Neuronal stem cell (in vitro differentiated cells): Measurements from ENCODE around the gene BCOR.

ENCODE experiments used
- DNase-seq: peaks from one replicate; pipeline ENCODE4 v3.0.0-alpha.2; 2013; ENCODE audit warnings: low spot score
- H2AFZ ChIP-seq: one replicate; pipeline ENCODE4 v1.6.1; 2013; ENCODE audit warnings: mild to moderate bottlenecking, low read length, inconsistent platforms
- H2AK5ac ChIP-seq: 2 replicates; pipeline ENCODE4 v1.6.1; 2013; ENCODE audit warnings: low read depth, mild to moderate bottlenecking, inconsistent platforms, low read length, moderate library complexity, mixed read lengths
- H2BK120ac ChIP-seq: 2 replicates; pipeline ENCODE4 v1.6.1; 2013; ENCODE audit warnings: low read depth, mild to moderate bottlenecking, inconsistent platforms, low read length, moderate library complexity, mixed read lengths
- H2BK12ac ChIP-seq: one replicate; pipeline ENCODE4 v1.6.1; 2013; ENCODE audit warnings: low read length, inconsistent platforms
- H2BK15ac ChIP-seq: 2 replicates; pipeline ENCODE4 v1.6.1; 2013; ENCODE audit warnings: mild to moderate bottlenecking, low read length, inconsistent platforms, mixed read lengths
- H2BK5ac ChIP-seq: one replicate; pipeline ENCODE4 v1.6.1; 2013; ENCODE audit warnings: inconsistent platforms, mild to moderate bottlenecking, low read length, moderate library complexity
- H3K14ac ChIP-seq: one replicate; pipeline ENCODE4 v1.6.1; 2013; ENCODE audit warnings: low read length, inconsistent platforms
- H3K18ac ChIP-seq: 2 replicates; pipeline ENCODE4 v1.6.1; 2013; ENCODE audit warnings: low read length, inconsistent platforms
- H3K23ac ChIP-seq: 2 replicates; pipeline ENCODE4 v1.6.1; 2013; ENCODE audit warnings: low read depth, mild to moderate bottlenecking, mixed read lengths, low read length, inconsistent platforms; ENCODE audit not compliant: poor library complexity
- H3K27ac ChIP-seq: replicated peaks from 3 replicates; pipeline ENCODE4 v1.5.1; 2013; ENCODE audit warnings: low read length, inconsistent platforms
- H3K27me3 ChIP-seq, 3 experiments: 2 replicates each; pipeline ENCODE4 v1.6.1; 2013; ENCODE audit warnings: low read length in 3 of 3, mild to moderate bottlenecking in 2 of 3, inconsistent platforms in 1 of 3, low read depth in 1 of 3, mixed read lengths in 1 of 3, moderate library complexity in 1 of 3; ENCODE audit not compliant: control insufficient read depth in 3 of 3, insufficient read depth in 3 of 3
- H3K36me3 ChIP-seq, 2 donors: replicated peaks in 1 of 2; 2 replicates each; pipeline ENCODE4 v1.6.1; 2013; ENCODE audit warnings: low read length in 2 of 2; ENCODE audit not compliant: control insufficient read depth in 2 of 2, insufficient read depth in 2 of 2
- H3K4ac ChIP-seq: 2 replicates; pipeline ENCODE4 v1.6.1; 2013; ENCODE audit warnings: inconsistent platforms, mild to moderate bottlenecking, low read length, moderate library complexity
- H3K4me1 ChIP-seq, 2 donors: 1 replicate in 1 of 2; 2 replicates in 1 of 2; pipeline ENCODE4 v1.6.1; 2013; ENCODE audit warnings: low read length in 2 of 2, low read depth in 1 of 2; ENCODE audit not compliant: control insufficient read depth in 2 of 2, insufficient read depth in 1 of 2
- H3K4me2 ChIP-seq: one replicate; pipeline ENCODE4 v1.6.1; 2013; ENCODE audit warnings: mild to moderate bottlenecking, low read length, inconsistent platforms; ENCODE audit not compliant: insufficient read depth, poor library complexity, severe bottlenecking
- H3K4me3 ChIP-seq, 2 donors: 2 replicates each; pipeline ENCODE4 v1.5.1; 2013; ENCODE audit warnings: low read length in 2 of 2, mild to moderate bottlenecking in 2 of 2, inconsistent platforms in 1 of 2, moderate library complexity in 1 of 2
- H3K79me1 ChIP-seq: one replicate; pipeline ENCODE4 v1.6.1; 2013; ENCODE audit warnings: low read depth, mild to moderate bottlenecking, inconsistent platforms, low read length, moderate library complexity
- H3K9ac ChIP-seq: one replicate; pipeline ENCODE4 v1.6.1; 2013; ENCODE audit warnings: mild to moderate bottlenecking, low read depth, low read length, inconsistent platforms; ENCODE audit not compliant: poor library complexity
- H3K9me3 ChIP-seq, 2 donors: replicated peaks in 1 of 2; 2 replicates each; pipeline versions ENCODE3 to v1.6.1; 2013; ENCODE audit warnings: low read length in 2 of 2, mild to moderate bottlenecking in 2 of 2, inconsistent platforms in 1 of 2, low read depth in 1 of 2, mixed read lengths in 1 of 2, moderate library complexity in 1 of 2; ENCODE audit not compliant: control insufficient read depth in 2 of 2, insufficient read depth in 1 of 2
- H4K8ac ChIP-seq: one replicate; pipeline ENCODE4 v1.6.1; 2013; ENCODE audit warnings: low read depth, mild to moderate bottlenecking, inconsistent platforms, low read length, moderate library complexity
- H4K91ac ChIP-seq: one replicate; pipeline ENCODE4 v1.6.1; 2013; ENCODE audit warnings: low read length, low read depth, mild to moderate bottlenecking, inconsistent platforms; ENCODE audit not compliant: poor library complexity
- WGBS, 2 donors: extraction: QIAGEN DNeasy Blood & Tissue Kit; methylation state at CpG; one replicate each; pipeline ENCODE4 v1.1.7; 2013; ENCODE audit warnings: missing lambda C conversion rate in 2 of 2, mixed read lengths in 1 of 2; ENCODE audit not compliant: insufficient read length in 2 of 2, insufficient replicate concordance in 1 of 2; ENCODE audit errors: extremely low coverage in 2 of 2; 5-methylcytosine and 5-hydroxymethylcytosine counted together

Gene BCOR

GRCh38 chrX:40084471-40085101 lies 13.2 kb downstream of the BCOR start:
- Histone ChIP-seq H2AFZ (no peak overlapping the region), H2AK5ac (no peak overlapping the region), H4K8ac (no peak overlapping the region), H3K9ac (no peak overlapping the region), H2BK120ac (no peak overlapping the region), H2BK12ac (no peak overlapping the region), H3K79me1 (peaks cover 4% of the 10 kb centered on the region), H2BK5ac (no peak overlapping the region), H4K91ac (no peak overlapping the region), H3K23ac (no peak overlapping the region), H3K36me3 (peaks cover 0 to 29% of the 10 kb centered on the region in 2 donors), H3K27ac (no peak overlapping the region), H3K9me3 (no peaks in the 10 kb centered on the region), H3K4me3 (no peak overlapping the region), H3K4me1 (peaks cover 29 to 30% of the 10 kb centered on the region in 2 donors), H3K27me3 (peaks cover 0 to 19% (median 0%) of the 10 kb centered on the region in 3 experiments), H3K14ac (no peak overlapping the region), H3K18ac (no peak overlapping the region), H2BK15ac (no peak overlapping the region), H3K4me2 (no peak overlapping the region), H3K4ac (no peak overlapping the region)
- no peak for DNase-seq
- no CpG with 5 or more reads among the region's 11 CpGs for WGBS, 2 donors

DNA sequence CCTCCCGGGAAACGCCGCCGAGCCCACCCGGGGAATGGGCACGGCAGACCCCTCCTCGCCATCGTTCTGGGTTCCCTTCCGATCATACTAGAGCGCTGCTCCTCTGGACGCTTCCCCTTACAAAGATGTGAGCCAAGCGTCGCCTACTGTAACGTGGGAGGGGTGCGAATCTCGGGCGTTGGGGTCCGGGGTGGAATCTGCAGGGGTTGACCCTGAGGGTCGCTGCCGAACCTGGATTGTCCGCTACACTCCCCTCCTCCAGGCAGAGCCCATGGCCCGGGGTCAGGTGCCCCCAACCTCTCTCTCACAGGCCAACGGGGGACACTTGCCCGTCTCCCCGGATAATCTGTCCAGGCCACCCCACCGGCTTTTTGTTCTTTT lies 13.8 kb downstream of the BCOR start:
- peak overlapping the region; percentile 69 for H3K4me2 ChIP-seq
- H2BK15ac ChIP-seq: no peak overlapping the region
- no peak overlapping the region for H2AK5ac ChIP-seq
- H3K14ac ChIP-seq: no peak overlapping the region
- no peak overlapping the region for H2BK120ac ChIP-seq
- DNase-seq: no peak
- no peak overlapping the region for H2BK12ac ChIP-seq
- H3K23ac ChIP-seq: no peak overlapping the region
- H2BK5ac ChIP-seq: no peak overlapping the region
- WGBS, 2 donors: no CpG with 5 or more reads among the region's 26 CpGs
- no peak overlapping the region for H4K8ac ChIP-seq
- H3K4me3 ChIP-seq: peak overlapping the region in 1 of 2 donors; percentile 69
- H3K27ac ChIP-seq: no peak overlapping the region
- H2AFZ ChIP-seq: no peak overlapping the region
- H3K79me1 ChIP-seq: peaks cover 4% of the 10 kb centered on the region
- H3K9me3 ChIP-seq: no peaks in the 10 kb centered on the region
- H3K9ac ChIP-seq: no peak overlapping the region
- H3K18ac ChIP-seq: peak overlapping the region; percentile 80
- H3K4ac ChIP-seq: no peak overlapping the region
- no peak overlapping the region for H4K91ac ChIP-seq
- peaks cover 0 to 14% (median 0%) of the 10 kb centered on the region in 3 experiments for H3K27me3 ChIP-seq
- peaks cover 34 to 35% of the 10 kb centered on the region in 2 donors for H3K4me1 ChIP-seq
- peaks cover 0 to 29% of the 10 kb centered on the region in 2 donors for H3K36me3 ChIP-seq

GRCh38 chrX:40083120-40083978 lies 14.4 kb downstream of the BCOR start:
- Histone ChIP-seq H2BK5ac (no peak overlapping the region), H3K27me3 (peaks cover 0 to 14% (median 0%) of the 10 kb centered on the region in 3 experiments), H3K23ac (no peak overlapping the region), H3K14ac (no peak overlapping the region), H2AFZ (no peak overlapping the region), H2BK15ac (no peak overlapping the region), H3K36me3 (peaks cover 0 to 29% of the 10 kb centered on the region in 2 donors), H4K91ac (no peak overlapping the region), H3K9me3 (no peaks in the 10 kb centered on the region), H3K4ac (no peak overlapping the region), H3K4me3 (peak overlapping the region in 1 of 2 donors; percentile 69), H3K79me1 (peaks cover 4% of the 10 kb centered on the region), H2BK120ac (no peak overlapping the region), H2BK12ac (no peak overlapping the region), H2AK5ac (no peak overlapping the region), H3K27ac (no peak overlapping the region), H3K4me2 (peak overlapping the region; percentile 69), H3K18ac (peak overlapping the region; percentile 80), H3K9ac (no peak overlapping the region), H3K4me1 (peaks cover 31 to 32% of the 10 kb centered on the region in 2 donors), H4K8ac (no peak overlapping the region)
- DNase-seq: no peak
- WGBS, 2 donors: no CpG with 5 or more reads among the region's 61 CpGs

DNA sequence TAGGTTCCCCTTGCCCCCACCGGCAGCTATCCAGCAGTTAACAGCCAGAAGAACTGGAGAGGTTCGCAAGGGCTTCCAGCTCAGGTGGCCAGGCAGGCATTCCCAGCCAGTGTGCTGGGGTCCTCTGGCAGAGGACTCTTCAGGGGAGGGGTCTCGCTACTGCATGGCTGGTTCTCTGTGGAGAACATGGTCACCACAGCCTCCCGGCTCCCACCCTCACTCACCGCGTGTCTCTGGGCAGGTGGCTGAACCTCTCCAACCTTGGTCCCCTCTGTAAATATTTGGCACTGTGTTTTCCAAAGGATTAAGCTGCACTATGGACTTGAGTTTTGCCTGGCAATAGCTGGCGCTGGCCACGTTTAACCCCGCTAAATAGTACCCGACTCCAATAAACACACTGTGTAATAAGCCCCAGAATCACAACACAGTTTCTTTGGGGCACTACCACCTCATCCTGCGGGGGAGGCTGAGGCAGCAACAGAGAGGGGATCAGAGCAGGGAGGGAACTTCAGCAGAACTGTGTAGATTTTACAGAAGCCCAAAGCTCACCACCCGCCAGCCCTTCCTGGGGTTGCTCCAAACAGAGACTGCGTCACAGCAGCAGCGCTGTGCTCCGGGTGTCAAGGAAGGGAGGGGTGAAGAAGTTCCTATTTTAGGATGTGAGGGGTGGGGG lies 15.2 kb downstream of the BCOR start:
- no CpG with 5 or more reads among the region's 15 CpGs for WGBS, 2 donors
- Histone ChIP-seq H2BK5ac (no peak overlapping the region), H3K9ac (no peak overlapping the region), H3K23ac (no peak overlapping the region), H3K27me3 (peaks cover 0 to 14% (median 0%) of the 10 kb centered on the region in 3 experiments), H3K4me2 (no peak overlapping the region), H3K14ac (no peak overlapping the region), H2BK120ac (no peak overlapping the region), H2AFZ (no peak overlapping the region), H4K91ac (no peak overlapping the region), H3K27ac (no peak overlapping the region), H2BK12ac (no peak overlapping the region), H2BK15ac (no peak overlapping the region), H3K79me1 (peaks cover 4% of the 10 kb centered on the region), H3K18ac (no peak overlapping the region), H3K4me3 (no peak overlapping the region), H3K4me1 (peaks cover 24 to 29% of the 10 kb centered on the region in 2 donors), H3K4ac (no peak overlapping the region), H3K36me3 (peaks cover 0 to 36% of the 10 kb centered on the region in 2 donors), H2AK5ac (no peak overlapping the region), H4K8ac (no peak overlapping the region), H3K9me3 (no peaks in the 10 kb centered on the region)
- no peak for DNase-seq
